WTC11 (cell line): ENCODE data around the gene GEMIN5. TPM values are rescaled to one million over a fixed set of nuclear protein-coding genes. Genes with fewer than 3 reads are reported as not detected.

ENCODE experiments used
- ATAC-seq: fragments of 200-7000 bp; cut with Tn5 transposase; 2 replicates; pipeline ENCODE4 v1.10.0; 2021; ENCODE audit warnings: mild to moderate bottlenecking, moderate library complexity
- CTCF ChIA-PET: fragments of 300-600 bp; sonication (Branson Sonifier 250); formaldehyde crosslinking; loops from one replicate; lab custom pipeline; 2021; ENCODE audit warnings: antibody characterized with exemption; lab: Charles Lee
- POLR2A ChIA-PET: fragments of 350-600 bp; sonication (Branson Sonifier 250); formaldehyde crosslinking; loops from one replicate; lab custom pipeline; 2021; ENCODE audit warnings: antibody characterized with exemption; lab: Charles Lee
- DNase-seq: peaks from one replicate; pipeline ENCODE4 v3.0.0; 2021; ENCODE audit warnings: low spot score
- H3K27ac Mint-ChIP-seq: 2 replicates; pipeline ENCODE4 v1.8.0; 2021; ENCODE audit warnings: mixed read lengths
- H3K27me3 Mint-ChIP-seq: 2 replicates; pipeline ENCODE4 v1.8.0; 2021; ENCODE audit warnings: low read depth, mild to moderate bottlenecking, moderate library complexity, mixed read lengths
- H3K36me3 Mint-ChIP-seq: 2 replicates; pipeline ENCODE4 v1.8.0; 2021; ENCODE audit warnings: mixed read lengths
- H3K4me1 Mint-ChIP-seq: 2 replicates; pipeline ENCODE4 v1.8.0; 2022; ENCODE audit warnings: mixed read lengths
- H3K4me3 Mint-ChIP-seq: 2 replicates; pipeline ENCODE4 v1.8.0; 2021; ENCODE audit warnings: mild to moderate bottlenecking, moderate library complexity, mixed read lengths
- H3K9me3 Mint-ChIP-seq: 2 replicates; pipeline ENCODE4 v1.8.0; 2021; ENCODE audit warnings: mixed read lengths
- CDX4 ChIP-seq: fragments of 250-450 bp; sonication (Bioruptor Pico); IDR thresholded peaks from 2 replicates; pipeline ENCODE4 v1.9.0; 2021; ENCODE audit warnings: moderate library complexity, mild to moderate bottlenecking, inconsistent platforms, borderline replicate concordance
- E2F5 ChIP-seq: sonication (generic); formaldehyde crosslinking; IDR thresholded peaks from 2 replicates; pipeline ENCODE4 v1.8.1; 2022; ENCODE audit warnings: mild to moderate bottlenecking, moderate library complexity, missing genetic modification reagents
- GRHL2 ChIP-seq: fragments of 250-450 bp; sonication (Bioruptor Pico); IDR thresholded peaks from 2 replicates; pipeline ENCODE4 v1.8.0; 2022; ENCODE audit warnings: mild to moderate bottlenecking, moderate library complexity; ENCODE audit not compliant: insufficient replicate concordance, severe bottlenecking
- JAZF1 ChIP-seq: fragments of 250-450 bp; sonication (Bioruptor Pico); IDR thresholded peaks from 2 replicates; pipeline ENCODE4 v1.9.0; 2021; ENCODE audit warnings: moderate library complexity, mild to moderate bottlenecking, inconsistent platforms
- JUN ChIP-seq: sonication (generic); formaldehyde crosslinking; IDR thresholded peaks from 2 replicates; pipeline ENCODE4 v1.8.0; 2023; ENCODE audit warnings: mild to moderate bottlenecking, missing genetic modification reagents
- MYBL2 ChIP-seq: sonication (generic); formaldehyde crosslinking; IDR thresholded peaks from 2 replicates; pipeline ENCODE4 v1.8.1; 2023; ENCODE audit warnings: mild to moderate bottlenecking, moderate library complexity, missing genetic modification reagents
- NR2C2 ChIP-seq: sonication (generic); formaldehyde crosslinking; IDR thresholded peaks from 2 replicates; pipeline ENCODE4 v1.8.0; 2022; ENCODE audit warnings: mild to moderate bottlenecking, missing genetic modification reagents
- SMAD3 ChIP-seq: sonication (generic); formaldehyde crosslinking; IDR thresholded peaks from 2 replicates; pipeline ENCODE4 v1.8.0; 2022; ENCODE audit warnings: missing genetic modification reagents, mild to moderate bottlenecking, borderline replicate concordance
- SMAD4 ChIP-seq: sonication (generic); formaldehyde crosslinking; IDR thresholded peaks from 2 replicates; pipeline ENCODE4 v1.8.0; 2022; ENCODE audit warnings: mild to moderate bottlenecking, missing genetic modification reagents
- ZMAT4 ChIP-seq: fragments of 250-450 bp; sonication (Bioruptor Pico); IDR thresholded peaks from 2 replicates; pipeline ENCODE4 v1.9.0; 2021; ENCODE audit warnings: mild to moderate bottlenecking
- ZNF121 ChIP-seq: sonication (generic); formaldehyde crosslinking; IDR thresholded peaks from 2 replicates; pipeline ENCODE4 v1.8.0; 2023; ENCODE audit warnings: missing genetic modification reagents
- ZNF138 ChIP-seq: sonication (generic); formaldehyde crosslinking; conservative IDR thresholded peaks from 2 replicates; pipeline ENCODE4 v1.8.1; 2022; ENCODE audit warnings: mild to moderate bottlenecking, moderate library complexity, missing genetic modification reagents
- ZNF317 ChIP-seq: sonication (generic); formaldehyde crosslinking; IDR thresholded peaks from 2 replicates; pipeline ENCODE4 v1.8.1; 2023; ENCODE audit warnings: low read depth, mild to moderate bottlenecking, moderate library complexity, missing genetic modification reagents, borderline replicate concordance
- ZNF416 ChIP-seq: fragments of 250-450 bp; sonication (Bioruptor Pico); IDR thresholded peaks from 2 replicates; pipeline ENCODE4 v1.9.0; 2021; ENCODE audit warnings: mild to moderate bottlenecking, inconsistent platforms
- total RNA-seq: library from RNA; stranded (reverse); gene quantifications from 3 replicates; pipeline ENCODE4 v1.2.3, GENCODE V29; 2021
- TF ChIP-seq, protein P1 (sequence below): sonication (generic); formaldehyde crosslinking; IDR thresholded peaks from 2 replicates; pipeline ENCODE4 v1.8.1; 2023; ENCODE audit warnings: mild to moderate bottlenecking, missing genetic modification reagents
- TF ChIP-seq, protein P2 (sequence below): sonication (generic); formaldehyde crosslinking; conservative IDR thresholded peaks from 2 replicates; pipeline ENCODE4 v1.8.1; 2023; ENCODE audit warnings: mild to moderate bottlenecking, low read depth, missing genetic modification reagents, moderate library complexity
- TF ChIP-seq, protein P3 (sequence below): sonication (generic); formaldehyde crosslinking; IDR thresholded peaks from 2 replicates; pipeline ENCODE4 v1.8.1; 2023; ENCODE audit warnings: mild to moderate bottlenecking, missing genetic modification reagents, borderline replicate concordance
- TF ChIP-seq, protein P4 (sequence below): sonication (generic); formaldehyde crosslinking; IDR thresholded peaks from 2 replicates; pipeline ENCODE4 v1.8.1; 2022; ENCODE audit warnings: low read depth, missing genetic modification reagents, borderline replicate concordance
- TF ChIP-seq, protein P5 (sequence below): fragments of 200-600 bp; IDR thresholded peaks from 2 replicates; pipeline ENCODE4 v1.8.0; 2022; ENCODE audit warnings: antibody characterized with exemption

GEMIN5 gene
- total RNA-seq, 1 experiment from 2014 or later: 34.8 TPM

DNA sequence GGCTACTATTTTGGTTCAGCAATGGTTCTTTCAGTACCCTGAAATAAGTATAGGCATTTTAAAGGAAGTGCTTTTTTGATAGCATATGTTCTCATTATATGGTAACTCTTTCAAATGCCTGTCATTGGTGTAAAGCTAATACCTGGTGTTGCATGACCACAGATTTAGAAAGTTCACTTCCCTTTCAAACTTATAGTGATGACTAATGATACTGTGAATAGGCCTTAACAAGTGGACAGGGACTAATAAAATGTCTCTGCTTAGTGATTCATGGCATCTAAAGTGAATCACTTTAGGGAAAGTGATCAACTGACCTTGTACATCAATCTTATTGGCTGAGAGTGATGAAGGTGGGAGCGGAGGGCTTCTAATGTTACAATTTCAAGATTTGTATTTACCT is 24.5 kb upstream of the GEMIN5 start:
- no peak overlapping the region for H3K4me3 Mint-ChIP-seq
- ChIA-PET POLR2A (no interaction called here), CTCF (no interaction called here)
- peaks cover 13% of the 10 kb centered on the region for H3K36me3 Mint-ChIP-seq
- ATAC-seq (no peak), DNase-seq (no peak)
- no peaks in the 10 kb centered on the region for H3K9me3 Mint-ChIP-seq
- no peak overlapping the region for H3K27ac Mint-ChIP-seq
- H3K27me3 Mint-ChIP-seq: no peaks in the 10 kb centered on the region
- no peaks in the 10 kb centered on the region for H3K4me1 Mint-ChIP-seq
- TF ChIP-seq GRHL2 (no peak), CDX4 (no peak), SMAD4 (CRISPR knock-in tag) (no peak), ZNF138 (CRISPR knock-in tag) (no peak), MYBL2 (CRISPR knock-in tag) (no peak), ZMAT4 (CRISPR knock-in tag) (no peak), JAZF1 (no peak), SMAD3 (CRISPR knock-in tag) (no peak), ZNF416 (CRISPR knock-in tag) (no peak), ZNF317 (CRISPR knock-in tag) (no peak), JUN (CRISPR knock-in tag) (no peak), NR2C2 (CRISPR knock-in tag) (no peak), ZNF121 (CRISPR knock-in tag) (no peak), E2F5 (CRISPR knock-in tag) (no peak)
- TF ChIP-seq, protein P1, sequence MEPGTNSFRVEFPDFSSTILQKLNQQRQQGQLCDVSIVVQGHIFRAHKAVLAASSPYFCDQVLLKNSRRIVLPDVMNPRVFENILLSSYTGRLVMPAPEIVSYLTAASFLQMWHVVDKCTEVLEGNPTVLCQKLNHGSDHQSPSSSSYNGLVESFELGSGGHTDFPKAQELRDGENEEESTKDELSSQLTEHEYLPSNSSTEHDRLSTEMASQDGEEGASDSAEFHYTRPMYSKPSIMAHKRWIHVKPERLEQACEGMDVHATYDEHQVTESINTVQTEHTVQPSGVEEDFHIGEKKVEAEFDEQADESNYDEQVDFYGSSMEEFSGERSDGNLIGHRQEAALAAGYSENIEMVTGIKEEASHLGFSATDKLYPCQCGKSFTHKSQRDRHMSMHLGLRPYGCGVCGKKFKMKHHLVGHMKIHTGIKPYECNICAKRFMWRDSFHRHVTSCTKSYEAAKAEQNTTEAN: no peak
- TF ChIP-seq, protein P2, sequence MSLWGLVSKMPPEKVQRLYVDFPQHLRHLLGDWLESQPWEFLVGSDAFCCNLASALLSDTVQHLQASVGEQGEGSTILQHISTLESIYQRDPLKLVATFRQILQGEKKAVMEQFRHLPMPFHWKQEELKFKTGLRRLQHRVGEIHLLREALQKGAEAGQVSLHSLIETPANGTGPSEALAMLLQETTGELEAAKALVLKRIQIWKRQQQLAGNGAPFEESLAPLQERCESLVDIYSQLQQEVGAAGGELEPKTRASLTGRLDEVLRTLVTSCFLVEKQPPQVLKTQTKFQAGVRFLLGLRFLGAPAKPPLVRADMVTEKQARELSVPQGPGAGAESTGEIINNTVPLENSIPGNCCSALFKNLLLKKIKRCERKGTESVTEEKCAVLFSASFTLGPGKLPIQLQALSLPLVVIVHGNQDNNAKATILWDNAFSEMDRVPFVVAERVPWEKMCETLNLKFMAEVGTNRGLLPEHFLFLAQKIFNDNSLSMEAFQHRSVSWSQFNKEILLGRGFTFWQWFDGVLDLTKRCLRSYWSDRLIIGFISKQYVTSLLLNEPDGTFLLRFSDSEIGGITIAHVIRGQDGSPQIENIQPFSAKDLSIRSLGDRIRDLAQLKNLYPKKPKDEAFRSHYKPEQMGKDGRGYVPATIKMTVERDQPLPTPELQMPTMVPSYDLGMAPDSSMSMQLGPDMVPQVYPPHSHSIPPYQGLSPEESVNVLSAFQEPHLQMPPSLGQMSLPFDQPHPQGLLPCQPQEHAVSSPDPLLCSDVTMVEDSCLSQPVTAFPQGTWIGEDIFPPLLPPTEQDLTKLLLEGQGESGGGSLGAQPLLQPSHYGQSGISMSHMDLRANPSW: no peak
- TF ChIP-seq, protein P3, sequence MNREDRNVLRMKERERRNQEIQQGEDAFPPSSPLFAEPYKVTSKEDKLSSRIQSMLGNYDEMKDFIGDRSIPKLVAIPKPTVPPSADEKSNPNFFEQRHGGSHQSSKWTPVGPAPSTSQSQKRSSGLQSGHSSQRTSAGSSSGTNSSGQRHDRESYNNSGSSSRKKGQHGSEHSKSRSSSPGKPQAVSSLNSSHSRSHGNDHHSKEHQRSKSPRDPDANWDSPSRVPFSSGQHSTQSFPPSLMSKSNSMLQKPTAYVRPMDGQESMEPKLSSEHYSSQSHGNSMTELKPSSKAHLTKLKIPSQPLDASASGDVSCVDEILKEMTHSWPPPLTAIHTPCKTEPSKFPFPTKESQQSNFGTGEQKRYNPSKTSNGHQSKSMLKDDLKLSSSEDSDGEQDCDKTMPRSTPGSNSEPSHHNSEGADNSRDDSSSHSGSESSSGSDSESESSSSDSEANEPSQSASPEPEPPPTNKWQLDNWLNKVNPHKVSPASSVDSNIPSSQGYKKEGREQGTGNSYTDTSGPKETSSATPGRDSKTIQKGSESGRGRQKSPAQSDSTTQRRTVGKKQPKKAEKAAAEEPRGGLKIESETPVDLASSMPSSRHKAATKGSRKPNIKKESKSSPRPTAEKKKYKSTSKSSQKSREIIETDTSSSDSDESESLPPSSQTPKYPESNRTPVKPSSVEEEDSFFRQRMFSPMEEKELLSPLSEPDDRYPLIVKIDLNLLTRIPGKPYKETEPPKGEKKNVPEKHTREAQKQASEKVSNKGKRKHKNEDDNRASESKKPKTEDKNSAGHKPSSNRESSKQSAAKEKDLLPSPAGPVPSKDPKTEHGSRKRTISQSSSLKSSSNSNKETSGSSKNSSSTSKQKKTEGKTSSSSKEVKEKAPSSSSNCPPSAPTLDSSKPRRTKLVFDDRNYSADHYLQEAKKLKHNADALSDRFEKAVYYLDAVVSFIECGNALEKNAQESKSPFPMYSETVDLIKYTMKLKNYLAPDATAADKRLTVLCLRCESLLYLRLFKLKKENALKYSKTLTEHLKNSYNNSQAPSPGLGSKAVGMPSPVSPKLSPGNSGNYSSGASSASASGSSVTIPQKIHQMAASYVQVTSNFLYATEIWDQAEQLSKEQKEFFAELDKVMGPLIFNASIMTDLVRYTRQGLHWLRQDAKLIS (CRISPR knock-in tag): no peak
- TF ChIP-seq, protein P4, sequence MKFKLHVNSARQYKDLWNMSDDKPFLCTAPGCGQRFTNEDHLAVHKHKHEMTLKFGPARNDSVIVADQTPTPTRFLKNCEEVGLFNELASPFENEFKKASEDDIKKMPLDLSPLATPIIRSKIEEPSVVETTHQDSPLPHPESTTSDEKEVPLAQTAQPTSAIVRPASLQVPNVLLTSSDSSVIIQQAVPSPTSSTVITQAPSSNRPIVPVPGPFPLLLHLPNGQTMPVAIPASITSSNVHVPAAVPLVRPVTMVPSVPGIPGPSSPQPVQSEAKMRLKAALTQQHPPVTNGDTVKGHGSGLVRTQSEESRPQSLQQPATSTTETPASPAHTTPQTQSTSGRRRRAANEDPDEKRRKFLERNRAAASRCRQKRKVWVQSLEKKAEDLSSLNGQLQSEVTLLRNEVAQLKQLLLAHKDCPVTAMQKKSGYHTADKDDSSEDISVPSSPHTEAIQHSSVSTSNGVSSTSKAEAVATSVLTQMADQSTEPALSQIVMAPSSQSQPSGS (CRISPR knock-in tag): no peak
- TF ChIP-seq, protein P5, sequence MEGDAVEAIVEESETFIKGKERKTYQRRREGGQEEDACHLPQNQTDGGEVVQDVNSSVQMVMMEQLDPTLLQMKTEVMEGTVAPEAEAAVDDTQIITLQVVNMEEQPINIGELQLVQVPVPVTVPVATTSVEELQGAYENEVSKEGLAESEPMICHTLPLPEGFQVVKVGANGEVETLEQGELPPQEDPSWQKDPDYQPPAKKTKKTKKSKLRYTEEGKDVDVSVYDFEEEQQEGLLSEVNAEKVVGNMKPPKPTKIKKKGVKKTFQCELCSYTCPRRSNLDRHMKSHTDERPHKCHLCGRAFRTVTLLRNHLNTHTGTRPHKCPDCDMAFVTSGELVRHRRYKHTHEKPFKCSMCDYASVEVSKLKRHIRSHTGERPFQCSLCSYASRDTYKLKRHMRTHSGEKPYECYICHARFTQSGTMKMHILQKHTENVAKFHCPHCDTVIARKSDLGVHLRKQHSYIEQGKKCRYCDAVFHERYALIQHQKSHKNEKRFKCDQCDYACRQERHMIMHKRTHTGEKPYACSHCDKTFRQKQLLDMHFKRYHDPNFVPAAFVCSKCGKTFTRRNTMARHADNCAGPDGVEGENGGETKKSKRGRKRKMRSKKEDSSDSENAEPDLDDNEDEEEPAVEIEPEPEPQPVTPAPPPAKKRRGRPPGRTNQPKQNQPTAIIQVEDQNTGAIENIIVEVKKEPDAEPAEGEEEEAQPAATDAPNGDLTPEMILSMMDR: no peak
- TF ChIP-seq, all 79 proteins: peak for 0
